Mesothelial cell of epicardium (in vitro differentiated cells): ENCODE data around the gene TMEM161A. TPM values are rescaled to one million over a fixed set of nuclear protein-coding genes. Genes with fewer than 3 reads are reported as not detected.
A peak's percentile ranks its signal among the peaks of the same experiment; 100 is the strongest.
"Not testable (repeated sequence)": the region's sequence is repeated elsewhere in the genome, so short reads cannot be mapped to it uniquely, and the experiment has no call there.

Experiments
- DNase-seq, 2 experiments: peaks; one replicate each; pipeline ENCODE4 v3.0.0; 2021; ENCODE audit warnings: low spot score in 2 of 2; ENCODE audit not compliant: unreplicated experiment in 2 of 2
- H3K27ac Mint-ChIP-seq: 2 replicates; pipeline ENCODE4 v1.8.0; 2021; ENCODE audit warnings: mixed read lengths
- H3K27me3 Mint-ChIP-seq: 2 replicates; pipeline ENCODE4 v1.8.0; 2021; ENCODE audit warnings: low read depth, mixed read lengths
- H3K36me3 Mint-ChIP-seq: 2 replicates; pipeline ENCODE4 v1.8.0; 2021; ENCODE audit warnings: mixed read lengths
- H3K4me1 Mint-ChIP-seq: 2 replicates; pipeline ENCODE4 v1.8.0; 2021; ENCODE audit warnings: mixed read lengths
- H3K4me3 Mint-ChIP-seq: 2 replicates; pipeline ENCODE4 v1.8.0; 2021; ENCODE audit warnings: mild to moderate bottlenecking, moderate library complexity, mixed read lengths
- H3K9me3 Mint-ChIP-seq: 2 replicates; pipeline ENCODE4 v1.8.0; 2021; ENCODE audit warnings: mixed read lengths
- CTCF ChIP-seq: fragments of 200-600 bp; sonication (generic); IDR thresholded peaks from one replicate; pipeline ENCODE4 v1.5.0; 2021; ENCODE audit warnings: antibody characterized with exemption; ENCODE audit not compliant: unreplicated experiment
- total RNA-seq: library from RNA; stranded (reverse); gene quantifications from 3 replicates; pipeline ENCODE4 v1.2.1, GENCODE V29; 2021

TMEM161A gene
- total RNA-seq, 1 donor from 2014 or later, result 45.5 TPM

- no peak overlapping the region for H3K27ac Mint-ChIP-seq
- H3K27me3 Mint-ChIP-seq, result no peaks in the 10 kb centered on the region
- TF ChIP-seq CTCF, result no peak
- no peaks in the 10 kb centered on the region for H3K4me1 Mint-ChIP-seq
- no peak overlapping the region for H3K4me3 Mint-ChIP-seq
- no peak for DNase-seq
- peaks cover 18% of the 10 kb centered on the region for H3K36me3 Mint-ChIP-seq
- no peaks in the 10 kb centered on the region for H3K9me3 Mint-ChIP-seq
Observed at GRCh38 chr19:19176950-19177349, 38.7 kb upstream of the TMEM161A start.

GRCh38 chr19:19173243-19173642, 35.0 kb upstream of the TMEM161A start:
- peaks cover 19% of the 10 kb centered on the region for H3K4me1 Mint-ChIP-seq
- not testable (repeated sequence) for H3K9me3 Mint-ChIP-seq, H3K36me3 Mint-ChIP-seq, H3K27ac Mint-ChIP-seq, H3K4me3 Mint-ChIP-seq, DNase-seq
- peaks cover 19% of the 10 kb centered on the region for H3K27me3 Mint-ChIP-seq

GRCh38 chr19:19171821-19172532, 33.7 kb upstream of the TMEM161A start:
- no peaks in the 10 kb centered on the region for H3K9me3 Mint-ChIP-seq
- H3K27ac Mint-ChIP-seq, result no peak overlapping the region
- H3K4me1 Mint-ChIP-seq, result peaks cover 19% of the 10 kb centered on the region
- H3K36me3 Mint-ChIP-seq, result peaks cover 2% of the 10 kb centered on the region
- no peak for DNase-seq
- no peak for TF ChIP-seq CTCF
- peaks cover 19% of the 10 kb centered on the region for H3K27me3 Mint-ChIP-seq
- H3K4me3 Mint-ChIP-seq, result no peak overlapping the region

- peaks cover 19% of the 10 kb centered on the region for H3K4me1 Mint-ChIP-seq
- H3K36me3 Mint-ChIP-seq, result no peaks in the 10 kb centered on the region
- H3K27ac Mint-ChIP-seq, result no peak overlapping the region
- no peak for TF ChIP-seq CTCF
- no peak for DNase-seq
- no peaks in the 10 kb centered on the region for H3K9me3 Mint-ChIP-seq
- H3K4me3 Mint-ChIP-seq, result peak overlapping the region; percentile 52
- H3K27me3 Mint-ChIP-seq, result peaks cover 19% of the 10 kb centered on the region
Observed at GRCh38 chr19:19170873-19171672, 32.8 kb upstream of the TMEM161A start.

GRCh38 chr19:19170053-19170872, 32.0 kb upstream of the TMEM161A start, which contains the start of gene MEF2B:
Gene MEF2B, minus strand, starts transcription at chr19:19170263. Its CDS starts 19,528 bp downstream, at chr19:19150735.
- no peak for TF ChIP-seq CTCF
- no peak within 1 kb of the TSS for H3K27ac Mint-ChIP-seq
- DNase-seq, result peak; percentile 60 to 81
- H3K4me1 Mint-ChIP-seq, result peaks cover 19% of the 10 kb centered on the region
- H3K27me3 Mint-ChIP-seq, result peaks cover 19% of the 10 kb centered on the region
- no peaks in the 10 kb centered on the region for H3K9me3 Mint-ChIP-seq
- H3K4me3 Mint-ChIP-seq, result peak within 1 kb of the TSS; percentile 52
- H3K36me3 Mint-ChIP-seq, result no peaks in the 10 kb centered on the region
